NK-92 treated with Interleukin-12 subunit alpha and Interleukin-12 subunit beta, amount 100 ng/mL, for 24 hours (cell line): ENCODE results near the gene FBLN5.
A peak's percentile ranks its signal among the peaks of the same experiment; 100 is the strongest.

Experiments
- DNase-seq: peaks from one replicate; lab custom pipeline; 2025; lab: John Stamatoyannopoulos, UW

The FBLN5 gene

GRCh38 chr14:91946622-91947474 is 646 bp downstream of the FBLN5 start:
- DNase-seq: no peak

GRCh38 chr14:91945751-91946621 is 1.5 kb downstream of the FBLN5 start:
- no peak for DNase-seq

GRCh38 chr14:91942946-91943345 is 4.5 kb downstream of the FBLN5 start:
- DNase-seq: no peak

GRCh38 chr14:91942128-91942527 is 5.4 kb downstream of the FBLN5 start:
- DNase-seq: no peak

GRCh38 chr14:91940209-91940608 is 7.3 kb downstream of the FBLN5 start:
- no peak for DNase-seq

- DNase-seq: no peak
Observed at GRCh38 chr14:91935586-91935985, 11.9 kb downstream of the FBLN5 start.

- DNase-seq: no peak
Observed at GRCh38 chr14:91934554-91935285, 12.8 kb downstream of the FBLN5 start.

- no peak for DNase-seq
Observed at GRCh38 chr14:91931478-91932088, 15.9 kb downstream of the FBLN5 start.

GRCh38 chr14:91929700-91930099 is 17.8 kb downstream of the FBLN5 start:
- DNase-seq: no peak

- no peak for DNase-seq
Observed at GRCh38 chr14:91927800-91928199, 19.7 kb downstream of the FBLN5 start.

- no peak for DNase-seq
Observed at GRCh38 chr14:91927191-91927590, 20.3 kb downstream of the FBLN5 start.

GRCh38 chr14:91926131-91926890 is 21.2 kb downstream of the FBLN5 start:
- no peak for DNase-seq

GRCh38 chr14:91925727-91926121 is 21.8 kb downstream of the FBLN5 start:
- DNase-seq: no peak

- no peak for DNase-seq
Observed at GRCh38 chr14:91925001-91925726, 22.3 kb downstream of the FBLN5 start.

- no peak for DNase-seq
Observed at GRCh38 chr14:91920526-91920925, 27.0 kb downstream of the FBLN5 start.

- no peak for DNase-seq
Observed at GRCh38 chr14:91919814-91920213, 27.7 kb downstream of the FBLN5 start.

- DNase-seq: no peak
Observed at GRCh38 chr14:91918186-91918883, 29.2 kb downstream of the FBLN5 start.

- DNase-seq: no peak
Observed at GRCh38 chr14:91912035-91912434, 35.5 kb downstream of the FBLN5 start.

GRCh38 chr14:91911474-91912032 is 35.9 kb downstream of the FBLN5 start:
- peak; percentile 13 for DNase-seq

GRCh38 chr14:91910196-91910595 is 37.3 kb downstream of the FBLN5 start:
- no peak for DNase-seq
